Vagina (tissue), 2 donors: ENCODE data around the gene PIP4K2A.

Source experiments
- POLR2AphosphoS5 ChIP-seq, 2 donors: sonication (generic); formaldehyde crosslinking; IDR thresholded peaks; one replicate each; pipeline ENCODE4 v1.9.0; 2017; ENCODE audit warnings: antibody characterized with exemption in 2 of 2, mild to moderate bottlenecking in 2 of 2, low read depth in 1 of 2; ENCODE audit not compliant: insufficient read depth in 1 of 2
- TF ChIP-seq, protein P1 (sequence below), 3 experiments: fragments of 450-650 bp in 2 of 3; fragments of 200-600 bp in 1 of 3; sonication (generic) in 1 of 3; IDR thresholded peaks; one replicate each; pipeline ENCODE4 v1.5.1; 2017 to 2019; ENCODE audit warnings: antibody characterized with exemption in 3 of 3, mild to moderate bottlenecking in 2 of 3, moderate library complexity in 2 of 3

DNA sequence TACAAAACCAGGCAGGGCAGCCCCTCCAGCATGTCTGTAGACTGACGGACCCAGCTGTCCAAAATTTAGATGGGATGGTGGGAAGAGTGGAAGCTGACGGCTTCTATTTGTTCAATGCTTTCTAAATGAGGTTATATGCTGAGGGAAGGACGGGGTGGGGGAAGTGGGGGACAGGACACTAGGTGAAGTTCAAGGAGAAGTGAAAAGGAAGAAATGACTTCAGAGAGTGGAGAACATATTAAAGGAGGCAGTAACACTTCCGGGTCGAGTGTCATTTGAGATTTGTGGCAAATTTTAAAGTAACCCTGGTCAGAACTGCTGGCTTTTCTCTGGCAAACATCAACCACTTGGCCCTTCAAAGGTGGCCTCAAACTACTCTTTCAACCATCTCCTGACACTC, 9.4 kb downstream of the PIP4K2A start:
- no peak for TF ChIP-seq POLR2AphosphoS5 (IDR thresholded peaks at IDR 0.05; ENCODE audit: insufficient read depth in 1 of 2, low read depth in 1 of 2)
- TF ChIP-seq, protein P1, sequence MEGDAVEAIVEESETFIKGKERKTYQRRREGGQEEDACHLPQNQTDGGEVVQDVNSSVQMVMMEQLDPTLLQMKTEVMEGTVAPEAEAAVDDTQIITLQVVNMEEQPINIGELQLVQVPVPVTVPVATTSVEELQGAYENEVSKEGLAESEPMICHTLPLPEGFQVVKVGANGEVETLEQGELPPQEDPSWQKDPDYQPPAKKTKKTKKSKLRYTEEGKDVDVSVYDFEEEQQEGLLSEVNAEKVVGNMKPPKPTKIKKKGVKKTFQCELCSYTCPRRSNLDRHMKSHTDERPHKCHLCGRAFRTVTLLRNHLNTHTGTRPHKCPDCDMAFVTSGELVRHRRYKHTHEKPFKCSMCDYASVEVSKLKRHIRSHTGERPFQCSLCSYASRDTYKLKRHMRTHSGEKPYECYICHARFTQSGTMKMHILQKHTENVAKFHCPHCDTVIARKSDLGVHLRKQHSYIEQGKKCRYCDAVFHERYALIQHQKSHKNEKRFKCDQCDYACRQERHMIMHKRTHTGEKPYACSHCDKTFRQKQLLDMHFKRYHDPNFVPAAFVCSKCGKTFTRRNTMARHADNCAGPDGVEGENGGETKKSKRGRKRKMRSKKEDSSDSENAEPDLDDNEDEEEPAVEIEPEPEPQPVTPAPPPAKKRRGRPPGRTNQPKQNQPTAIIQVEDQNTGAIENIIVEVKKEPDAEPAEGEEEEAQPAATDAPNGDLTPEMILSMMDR (IDR thresholded peaks at IDR 0.05): no peak
